ENCODE measurements around the gene CACNB2.

Gene CACNB2

GRCh38 chr10:18321371-18321770 lies 181.1 kb downstream of the CACNB2 start:
- no peak for TF ChIP-seq POLR2A (IDR thresholded peaks at IDR 0.05; ENCODE audit: low read depth, low read length)
- DNase-seq (ENCODE audit: insufficient read length, low spot score) (no peak), FAIRE-seq (no peak)

- no peak for TF ChIP-seq POLR2A (IDR thresholded peaks at IDR 0.05; ENCODE audit: low read depth, low read length)
- FAIRE-seq = no peak
- DNase-seq (ENCODE audit: insufficient read length, low spot score) = no peak
Observed at GRCh38 chr10:18323916-18324315, 183.7 kb downstream of the CACNB2 start.

DNA sequence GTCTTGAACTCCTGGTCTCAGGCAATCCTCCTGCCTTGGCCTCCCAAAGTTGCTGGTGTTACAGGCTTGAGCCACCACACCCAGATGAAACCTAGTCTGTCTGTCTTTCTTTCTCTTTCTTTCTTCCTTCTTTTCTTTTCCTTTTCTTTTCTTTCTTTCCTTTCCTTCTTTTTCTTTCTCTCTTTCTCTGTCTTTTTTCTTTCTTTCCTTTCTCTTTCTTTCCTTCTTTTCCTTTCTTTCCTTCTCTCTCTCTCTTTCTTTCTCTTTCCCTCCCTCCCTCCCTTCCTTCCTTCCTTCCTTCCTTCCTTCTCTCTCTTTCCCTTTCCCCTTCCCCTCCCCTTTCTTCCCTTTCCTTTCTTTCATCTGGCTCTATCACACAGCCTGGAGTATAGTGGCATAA lies 185.2 kb downstream of the CACNB2 start:
- FAIRE-seq (no peak), DNase-seq (ENCODE audit: insufficient read length, low spot score) (no peak)
- no peak for TF ChIP-seq POLR2A (IDR thresholded peaks at IDR 0.05; ENCODE audit: low read depth, low read length)

- no peak for TF ChIP-seq POLR2A (IDR thresholded peaks at IDR 0.05; ENCODE audit: low read depth, low read length)
- FAIRE-seq = no peak
- DNase-seq (ENCODE audit: insufficient read length, low spot score) = no peak
Observed at GRCh38 chr10:18325889-18326531, 185.8 kb downstream of the CACNB2 start.

- FAIRE-seq = no peak
Observed at GRCh38 chr10:18328941-18329340, 188.7 kb downstream of the CACNB2 start.

GRCh38 chr10:18332048-18332447 lies 191.8 kb downstream of the CACNB2 start:
- FAIRE-seq (no peak), DNase-seq (ENCODE audit: insufficient read length, low spot score) (no peak)
- no peak for TF ChIP-seq POLR2A (IDR thresholded peaks at IDR 0.05; ENCODE audit: low read depth, low read length)

More at GRCh38 chr10:18328941-18329340, 188.7 kb downstream of the CACNB2 start:
- TF ChIP-seq POLR2A (IDR thresholded peaks at IDR 0.05; ENCODE audit: low read depth, low read length) = no peak
- no peak for DNase-seq (ENCODE audit: insufficient read length, low spot score)

GRCh38 chr10:18332484-18332883 lies 192.3 kb downstream of the CACNB2 start:
- DNase-seq (ENCODE audit: insufficient read length, low spot score) = no peak
- FAIRE-seq = no peak
- TF ChIP-seq POLR2A (IDR thresholded peaks at IDR 0.05; ENCODE audit: low read depth, low read length) = no peak

DNA sequence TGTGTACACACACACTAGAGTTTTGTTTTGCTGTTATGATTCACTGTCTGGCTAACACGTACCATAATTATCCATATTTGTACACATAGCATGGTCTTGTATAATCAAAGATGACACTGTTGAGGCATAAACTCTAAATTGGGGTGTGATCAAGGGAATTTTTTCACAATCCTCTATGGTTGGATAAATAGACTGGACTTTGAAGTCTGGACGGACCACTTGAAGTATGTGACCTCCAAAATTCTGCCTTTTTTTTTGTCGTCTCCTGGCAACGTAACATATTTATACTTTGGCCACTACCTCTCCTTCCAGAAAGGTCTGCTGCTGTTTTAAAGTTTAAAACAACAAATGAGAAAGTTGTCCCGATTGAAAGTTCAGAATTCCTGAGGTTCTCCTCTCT lies 193.4 kb downstream of the CACNB2 start:
- DNase-seq (ENCODE audit: insufficient read length, low spot score) (no peak), FAIRE-seq (no peak)
- no peak for TF ChIP-seq POLR2A (IDR thresholded peaks at IDR 0.05; ENCODE audit: low read depth, low read length)

DNA sequence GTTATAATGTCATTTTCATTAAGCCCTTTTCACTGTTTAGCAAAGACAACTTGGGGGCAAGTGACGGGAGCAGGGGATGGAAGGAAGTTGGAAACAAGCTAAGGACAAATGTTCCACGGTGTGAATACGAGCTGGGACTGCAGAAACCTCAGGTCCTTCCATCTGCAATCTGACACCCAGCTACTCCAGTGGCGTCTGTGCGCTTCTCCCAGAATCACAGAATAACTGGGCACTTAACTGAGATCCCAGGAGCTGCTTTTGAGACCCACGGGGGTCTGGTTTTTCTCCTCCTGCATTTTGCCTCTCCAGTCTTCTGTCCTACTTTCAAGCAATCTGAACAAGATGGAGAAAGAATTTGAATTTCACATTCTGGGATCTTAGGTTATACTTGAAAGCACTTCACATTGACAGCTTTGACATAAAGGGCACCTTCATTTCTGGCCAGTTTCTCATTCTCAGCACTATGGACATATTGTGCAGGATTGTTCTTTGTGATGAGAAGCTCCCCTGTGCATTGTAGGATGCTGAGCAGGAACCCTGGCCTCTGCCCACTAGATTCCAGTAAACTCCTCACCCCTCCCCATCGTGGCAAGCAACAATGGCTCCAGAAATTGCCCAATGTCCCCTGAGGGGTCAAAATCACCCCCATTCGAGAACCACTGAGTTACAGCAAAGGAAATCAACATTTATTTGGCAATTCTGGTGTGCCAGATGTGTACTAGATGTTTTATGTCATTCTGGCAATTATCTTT lies 194.1 kb downstream of the CACNB2 start:
- FAIRE-seq (no peak), DNase-seq (ENCODE audit: insufficient read length, low spot score) (no peak)
- TF ChIP-seq POLR2A (IDR thresholded peaks at IDR 0.05; ENCODE audit: low read depth, low read length) = no peak

DNA sequence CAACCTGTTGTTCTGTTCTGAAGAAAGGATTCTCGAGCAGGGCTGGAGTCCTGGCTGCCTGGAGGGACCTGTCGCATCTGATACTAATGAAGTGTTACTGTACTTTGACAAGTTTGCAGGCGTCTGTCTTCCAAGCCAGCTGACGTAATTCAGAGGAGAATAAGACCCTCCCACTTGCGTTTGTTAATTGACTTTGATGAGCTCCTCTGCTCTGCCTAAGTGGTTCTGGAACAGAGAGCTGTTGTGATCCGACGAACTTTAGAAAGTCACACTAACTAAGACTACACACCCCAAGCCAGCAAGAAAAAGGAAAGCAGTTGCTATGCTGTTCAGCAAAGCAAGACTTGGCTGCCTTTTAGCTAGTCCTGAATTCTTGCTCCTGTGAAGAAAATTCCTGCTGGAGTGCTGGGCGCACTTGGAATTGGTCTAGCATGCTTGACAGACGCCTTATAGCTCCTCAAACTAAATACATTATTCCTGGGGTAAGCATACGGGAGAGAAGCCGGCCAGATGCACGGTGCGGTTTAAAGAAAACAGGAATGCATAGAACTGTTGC lies 200.3 kb downstream of the CACNB2 start:
- FAIRE-seq (no peak), DNase-seq (ENCODE audit: insufficient read length, low spot score) (no peak)
- no peak for TF ChIP-seq POLR2A (IDR thresholded peaks at IDR 0.05; ENCODE audit: low read depth, low read length)

DNA sequence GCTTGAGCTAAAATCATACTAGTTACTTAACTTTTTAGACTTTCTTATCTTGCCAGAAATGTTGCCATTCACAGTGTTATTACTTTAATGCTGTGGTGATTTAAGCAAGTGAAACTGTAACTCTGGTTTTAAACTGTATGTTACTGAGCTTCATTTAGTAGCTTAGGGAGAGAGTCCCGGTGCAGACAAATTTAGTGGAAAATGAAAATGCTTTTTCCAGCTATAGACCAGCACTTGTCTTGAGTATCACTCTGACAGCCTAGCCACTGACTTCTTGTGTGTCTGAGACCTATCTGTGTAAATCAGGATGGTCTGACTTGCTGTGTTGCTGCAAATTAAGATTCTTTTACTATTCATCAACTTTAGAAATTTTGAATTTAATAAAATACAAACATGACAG lies 200.8 kb downstream of the CACNB2 start:
- FAIRE-seq (no peak), DNase-seq (ENCODE audit: insufficient read length, low spot score) (no peak)
- no peak for TF ChIP-seq POLR2A (IDR thresholded peaks at IDR 0.05; ENCODE audit: low read depth, low read length)

DNA sequence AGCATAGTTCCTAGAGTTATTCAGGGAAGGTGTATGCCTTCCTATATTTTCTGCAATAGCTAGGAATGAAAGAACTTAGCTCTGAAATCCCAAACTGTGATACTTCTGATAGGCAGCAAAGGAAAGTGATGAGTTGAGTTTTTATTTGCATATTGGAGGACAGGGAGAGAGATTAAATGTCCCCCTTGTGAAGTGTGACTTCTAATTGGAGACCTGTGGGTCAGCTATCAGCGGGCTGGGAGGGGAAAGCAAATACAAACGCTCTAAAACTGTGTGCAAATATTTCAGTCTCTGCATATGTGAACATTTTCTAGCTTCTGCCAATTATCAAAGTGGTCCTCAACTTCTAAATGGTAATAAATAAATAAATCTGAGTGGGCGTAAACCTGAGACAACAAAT lies 203.3 kb downstream of the CACNB2 start:
- no peak for TF ChIP-seq POLR2A (IDR thresholded peaks at IDR 0.05; ENCODE audit: low read depth, low read length)
- no peak for FAIRE-seq
- DNase-seq (ENCODE audit: insufficient read length, low spot score) = no peak

- DNase-seq (ENCODE audit: insufficient read length, low spot score) (no peak), FAIRE-seq (no peak)
- no peak for TF ChIP-seq POLR2A (IDR thresholded peaks at IDR 0.05; ENCODE audit: low read depth, low read length)
Observed at GRCh38 chr10:18345308-18345707, 205.1 kb downstream of the CACNB2 start.

- no peak for FAIRE-seq
- no peak for DNase-seq (ENCODE audit: insufficient read length, low spot score)
- no peak for TF ChIP-seq POLR2A (IDR thresholded peaks at IDR 0.05; ENCODE audit: low read depth, low read length)
Observed at GRCh38 chr10:18350340-18350739, 210.1 kb downstream of the CACNB2 start.

DNA sequence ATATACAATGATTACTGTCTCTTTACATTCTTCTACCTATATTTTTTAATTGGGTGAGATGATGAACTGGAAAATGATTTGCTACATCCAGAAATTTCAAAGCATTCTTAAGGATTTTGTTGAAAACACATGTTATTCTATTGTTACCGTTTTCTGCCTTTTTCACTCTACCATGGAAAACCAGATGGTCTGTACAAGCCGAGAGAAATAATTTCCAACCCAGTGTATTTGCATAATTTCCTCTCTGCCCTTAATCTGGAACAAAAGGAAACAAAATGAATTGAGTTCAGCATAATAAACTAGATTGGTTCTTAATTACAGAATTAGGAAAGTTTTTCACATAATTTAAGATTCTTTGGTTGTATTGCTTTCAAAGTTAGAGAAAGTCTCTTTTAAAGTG lies 211.2 kb downstream of the CACNB2 start:
- no peak for TF ChIP-seq POLR2A (IDR thresholded peaks at IDR 0.05; ENCODE audit: low read depth, low read length)
- DNase-seq (ENCODE audit: insufficient read length, low spot score) (no peak), FAIRE-seq (no peak)

Data from H54 (cell line).